Right ventricle myocardium superior (tissue), 1 donor: Measurements from ENCODE around the gene CIAO3. TPM values are rescaled to one million over a fixed set of nuclear protein-coding genes. Genes with fewer than 3 reads are reported as not detected.
"Not testable (repeated sequence)": the region's sequence is repeated elsewhere in the genome, so short reads cannot be mapped to it uniquely, and the experiment has no call there.

ENCODE experiments used
- ATAC-seq: fragments of 200-7000 bp; cut with Tn5 transposase; one replicate; pipeline ENCODE4 v1.9.1; 2020; ENCODE audit warnings: mild to moderate bottlenecking; ENCODE audit not compliant: poor library complexity
- DNase-seq: peaks from one replicate; pipeline ENCODE4 v3.0.0-alpha.2; 2020
- intact Hi-C: fragments of 100-400 bp; cut with DNase I; formaldehyde crosslinking; loops from one replicate; pipeline ENCODE4 v1.11.2; 2022
- total RNA-seq: library from RNA; stranded (reverse); fragmentation: NEBNext Ultra II Directional; extraction: Animal tissue kit (Norgen Biotek cat#: 25700); gene quantifications from one replicate; pipeline ENCODE4 v1.2.1, GENCODE V29; 2021
- donor health status: DM: no; HTN: yes; CAD: no; lungs with severe emphysema.

Gene CIAO3
- total RNA-seq, 1 donor from 2014 or later: 29.2 TPM

DNA sequence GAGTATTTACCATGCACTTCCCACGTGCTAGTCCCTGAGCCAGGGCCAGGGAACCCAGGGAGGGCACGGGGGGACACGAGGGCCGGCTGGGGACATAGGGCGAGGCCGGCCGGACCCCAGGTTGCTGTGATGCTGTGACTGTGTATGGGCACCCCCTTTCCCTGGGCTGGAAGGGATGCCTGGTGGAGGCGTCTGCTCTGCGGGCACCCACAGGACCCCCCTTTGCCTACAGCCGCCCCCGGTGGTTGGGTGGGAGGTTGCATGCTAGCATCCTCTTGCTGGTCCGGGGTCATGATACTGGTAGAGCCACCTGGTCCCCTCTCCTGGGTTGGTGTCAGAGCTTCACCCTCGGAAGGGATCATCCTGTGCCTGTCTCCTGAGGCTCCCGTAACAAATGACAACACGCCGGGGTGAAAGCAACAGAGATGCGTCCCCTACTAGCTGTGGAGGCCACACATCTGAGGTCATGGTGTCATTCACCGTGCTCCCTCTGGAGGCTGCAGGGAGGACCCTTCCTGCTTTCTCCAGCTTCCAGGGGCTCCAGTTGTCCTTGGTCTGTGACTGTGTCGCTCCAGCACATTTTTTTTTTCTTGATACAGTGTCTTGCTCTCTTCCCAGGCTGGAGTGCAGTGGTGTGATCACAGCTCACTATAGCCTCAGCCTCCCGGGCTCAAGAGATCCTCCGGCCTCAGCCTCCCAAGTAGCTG is 3.1 kb upstream of the CIAO3 start:
- intact Hi-C loops: no loop called here
- DNase-seq (no peak), ATAC-seq (no peak)

GRCh38 chr16:742894-743293 is 2.1 kb upstream of the CIAO3 start:
- ATAC-seq, intact Hi-C loops, DNase-seq: not testable (repeated sequence)

GRCh38 chr16:741986-742629 is 1.3 kb upstream of the CIAO3 start:
- ATAC-seq: no peak
- no peak for DNase-seq
- intact Hi-C loops: no loop called here

- peak; percentile 28 for ATAC-seq
- intact Hi-C loops: no loop called here
- no peak for DNase-seq
These were observed 386 bp downstream of the CIAO3 start for GRCh38 chr16:740459-740763.

GRCh38 chr16:739560-740458 is 988 bp downstream of the CIAO3 start:
- intact Hi-C loops: no loop called here
- no peak for ATAC-seq
- DNase-seq: no peak

GRCh38 chr16:736936-737481 is 3.8 kb downstream of the CIAO3 start:
- intact Hi-C loops: no loop called here

GRCh38 chr16:735982-736453 is 4.8 kb downstream of the CIAO3 start:
- intact Hi-C loops: no loop called here
- ATAC-seq (no peak), DNase-seq (no peak)

More at GRCh38 chr16:736936-737481, 3.8 kb downstream of the CIAO3 start:
- ATAC-seq (no peak), DNase-seq (no peak)

DNA sequence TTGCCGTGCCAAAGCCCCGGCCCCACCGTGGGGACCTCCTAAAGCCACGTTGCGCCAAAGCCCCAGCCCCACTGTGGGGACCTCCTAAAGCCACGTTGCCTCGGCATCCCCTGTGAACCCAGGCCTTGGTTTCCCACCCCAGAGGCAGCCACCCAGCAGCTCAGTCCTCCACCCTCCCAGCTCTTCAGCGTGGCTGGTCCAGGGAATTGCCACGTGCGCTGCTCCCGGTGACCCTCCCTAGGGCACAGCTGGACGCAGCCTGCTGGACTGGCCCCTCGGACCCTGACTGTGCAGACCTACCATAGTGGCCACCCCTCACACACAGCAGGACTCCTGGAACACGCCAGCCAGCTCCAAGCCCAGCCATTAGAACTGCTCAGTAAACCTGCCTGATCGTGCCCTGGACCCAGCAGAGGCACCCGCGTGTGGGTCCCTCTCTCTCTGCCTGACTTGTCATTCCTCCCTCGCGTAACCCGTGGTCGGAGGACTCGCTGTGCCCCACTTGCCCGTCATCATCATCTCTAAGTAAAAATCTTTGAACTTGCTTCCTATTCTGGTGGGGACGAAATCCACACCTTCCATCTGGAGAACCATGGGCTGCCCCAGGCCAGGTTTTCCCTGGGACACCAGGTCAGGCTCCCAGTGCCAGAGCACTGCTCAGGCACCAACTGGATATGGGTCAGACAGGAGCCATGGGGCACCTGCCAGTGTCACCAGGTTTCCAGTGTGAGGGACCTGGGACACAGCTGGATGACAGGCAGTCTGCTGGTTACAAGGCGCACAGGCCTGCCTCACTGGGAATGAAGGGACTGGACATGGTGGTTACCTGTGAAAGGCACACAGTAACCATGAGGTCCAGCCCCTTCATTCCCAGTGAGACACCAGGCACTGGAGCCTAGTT is 5.6 kb downstream of the CIAO3 start:
- ATAC-seq (no peak), DNase-seq (no peak)
- intact Hi-C loops: no loop called here

DNA sequence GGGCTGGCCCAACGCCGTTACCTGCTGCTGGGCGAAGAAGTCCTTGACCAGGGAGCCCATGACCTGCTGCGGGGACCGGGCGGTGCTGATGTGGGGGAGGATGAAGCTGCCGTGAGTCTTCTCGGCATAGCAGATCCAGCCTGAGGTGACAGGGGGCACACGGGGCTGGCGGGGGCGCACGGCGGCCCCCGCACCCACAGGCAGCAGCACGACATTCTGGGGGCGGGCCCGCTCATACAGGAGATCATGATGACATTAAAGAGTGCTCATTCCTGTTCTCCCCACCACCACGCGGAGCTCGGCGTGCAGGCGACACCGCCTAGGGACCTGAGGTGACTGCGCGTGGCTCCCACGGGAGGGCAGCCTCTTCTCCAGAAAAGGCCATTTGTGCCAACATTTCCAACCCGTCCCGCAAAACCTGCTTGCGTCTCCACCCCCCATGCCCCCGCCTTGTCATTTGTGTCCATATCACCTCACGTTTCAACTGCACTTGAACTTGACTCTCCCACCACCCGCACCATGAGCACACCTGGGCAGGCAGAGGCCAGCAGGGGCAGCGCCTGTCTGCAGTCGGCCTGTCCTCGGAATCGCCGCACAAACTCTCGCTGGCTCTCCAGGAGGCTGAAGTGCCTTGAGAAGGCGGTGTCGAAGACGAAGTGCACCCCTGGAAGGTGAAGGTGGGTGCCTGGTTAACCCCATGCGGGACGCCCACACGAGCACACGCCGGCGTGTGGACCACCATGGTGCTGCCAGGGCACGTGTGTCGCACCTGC is 6.4 kb downstream of the CIAO3 start:
- intact Hi-C loops: no loop called here
- DNase-seq: no peak
- no peak for ATAC-seq

- ATAC-seq (no peak), DNase-seq (no peak)
- intact Hi-C loops: no loop called here
These were observed 7.2 kb downstream of the CIAO3 start for GRCh38 chr16:733382-734207.

GRCh38 chr16:732936-733335 is 7.9 kb downstream of the CIAO3 start:
- DNase-seq: no peak
- ATAC-seq: no peak
- intact Hi-C loops: no loop called here

GRCh38 chr16:732332-732731 is 8.5 kb downstream of the CIAO3 start:
- DNase-seq (no peak), ATAC-seq (no peak)
- intact Hi-C loops: no loop called here

DNA sequence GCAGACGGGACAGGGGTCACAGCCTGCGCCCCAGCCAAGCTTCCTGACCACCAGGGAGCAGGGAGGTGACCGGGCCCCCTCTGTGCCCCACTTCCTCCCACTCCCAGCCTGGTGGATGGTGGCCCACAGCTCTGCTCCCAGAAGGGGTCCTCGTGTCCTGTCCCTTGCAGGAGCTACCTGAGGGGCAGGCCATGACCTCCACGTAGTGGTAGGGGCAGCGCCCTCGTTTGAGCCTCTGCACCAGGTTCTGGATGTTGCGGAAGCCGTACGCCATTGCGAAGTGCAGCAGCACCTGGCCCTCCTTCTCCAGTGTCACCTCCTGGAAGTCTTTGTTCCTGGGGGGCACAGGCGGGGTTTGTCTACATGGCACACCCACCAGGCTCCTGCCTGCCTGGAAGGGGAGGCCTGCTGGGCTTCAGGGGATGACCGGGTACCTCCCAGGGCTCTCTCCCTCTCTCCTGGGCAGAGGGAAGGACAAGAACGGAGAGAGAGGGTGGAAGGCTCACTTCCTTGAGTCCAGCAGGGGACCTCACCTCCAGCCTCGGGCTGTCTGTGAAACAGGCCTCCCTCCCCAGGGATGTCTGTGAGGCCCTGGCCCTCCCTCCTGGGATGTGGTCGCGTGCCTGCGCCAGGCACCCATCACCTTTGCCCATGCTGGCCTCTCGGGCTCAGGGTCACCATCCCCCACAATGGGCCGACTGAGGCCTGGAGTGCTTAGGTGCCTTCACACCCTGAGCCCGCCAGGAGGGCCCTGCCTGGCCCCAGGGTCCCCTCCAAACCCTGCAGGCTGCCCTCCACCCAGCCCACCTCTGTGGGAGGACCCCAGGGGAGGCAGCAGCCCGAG is 9.9 kb downstream of the CIAO3 start:
- intact Hi-C loops: no loop called here
- no peak for DNase-seq
- no peak for ATAC-seq

- ATAC-seq: no peak
These were observed 10.8 kb downstream of the CIAO3 start for GRCh38 chr16:729768-730665.

More at GRCh38 chr16:729768-730665, 10.8 kb downstream of the CIAO3 start:
- intact Hi-C loops: no loop called here
- no peak for DNase-seq
